GM15510 (cell line): Measurements from ENCODE around the gene DCP1B.

Experiments
- POLR2A ChIP-seq: IDR thresholded peaks from 3 replicates; pipeline ENCODE4 v1.6.1; 2011; ENCODE audit warnings: borderline replicate concordance; ENCODE audit not compliant: insufficient read length; ENCODE audit errors: extremely low read depth

DCP1B gene

DNA sequence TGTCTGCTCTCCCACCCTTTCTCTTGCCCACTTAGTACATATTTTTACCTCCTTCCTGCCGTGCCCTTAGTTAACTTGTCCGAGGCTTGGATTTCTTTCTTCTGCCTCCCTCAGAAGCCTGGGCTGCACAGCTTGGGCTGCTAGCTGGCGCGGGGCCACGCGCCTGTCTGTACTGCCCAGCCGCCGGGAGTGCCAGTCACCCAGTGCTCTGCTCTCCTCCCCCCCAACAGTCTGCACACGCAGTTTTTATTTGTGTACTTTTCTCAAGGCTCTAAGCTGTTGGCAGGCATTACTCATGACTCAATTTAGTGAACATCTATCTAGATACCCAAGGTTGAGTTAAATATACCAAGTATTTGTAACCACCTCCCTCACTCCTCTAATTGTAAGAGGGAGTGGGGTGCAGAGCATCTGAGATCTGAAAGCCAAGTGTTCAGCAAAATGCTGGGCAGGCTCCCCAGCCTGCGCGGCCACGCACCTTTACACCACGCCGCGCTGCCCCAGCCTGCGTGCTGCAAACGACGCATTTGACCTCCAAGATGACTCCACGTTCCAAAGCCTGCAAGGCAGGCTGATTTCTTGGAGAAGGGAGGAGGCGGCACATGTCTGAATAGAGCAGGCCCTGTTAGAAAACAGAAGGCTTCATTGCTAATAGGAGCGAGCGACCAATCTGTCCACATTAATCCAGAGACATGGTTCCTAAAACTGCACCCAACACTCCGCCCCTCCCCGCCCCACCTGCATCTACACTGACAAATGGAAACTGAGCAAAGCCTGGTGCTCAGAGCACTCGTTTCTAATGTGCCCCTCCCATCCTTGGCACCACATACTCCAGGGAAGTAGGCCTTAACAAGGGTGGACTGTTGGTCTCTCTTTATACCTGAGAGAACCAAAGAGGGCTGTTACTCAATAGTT is 67.6 kb downstream of the DCP1B start:
- no peak for TF ChIP-seq POLR2A

- TF ChIP-seq POLR2A, result no peak
Observed at GRCh38 chr12:1935700-1936378, 68.4 kb downstream of the DCP1B start.

GRCh38 chr12:1935242-1935641 is 69.0 kb downstream of the DCP1B start:
- TF ChIP-seq POLR2A, result no peak

- TF ChIP-seq POLR2A, result no peak
Observed at GRCh38 chr12:1934831-1935230, 69.4 kb downstream of the DCP1B start.

- TF ChIP-seq POLR2A, result no peak
Observed at GRCh38 chr12:1934068-1934467, 70.2 kb downstream of the DCP1B start.

DNA sequence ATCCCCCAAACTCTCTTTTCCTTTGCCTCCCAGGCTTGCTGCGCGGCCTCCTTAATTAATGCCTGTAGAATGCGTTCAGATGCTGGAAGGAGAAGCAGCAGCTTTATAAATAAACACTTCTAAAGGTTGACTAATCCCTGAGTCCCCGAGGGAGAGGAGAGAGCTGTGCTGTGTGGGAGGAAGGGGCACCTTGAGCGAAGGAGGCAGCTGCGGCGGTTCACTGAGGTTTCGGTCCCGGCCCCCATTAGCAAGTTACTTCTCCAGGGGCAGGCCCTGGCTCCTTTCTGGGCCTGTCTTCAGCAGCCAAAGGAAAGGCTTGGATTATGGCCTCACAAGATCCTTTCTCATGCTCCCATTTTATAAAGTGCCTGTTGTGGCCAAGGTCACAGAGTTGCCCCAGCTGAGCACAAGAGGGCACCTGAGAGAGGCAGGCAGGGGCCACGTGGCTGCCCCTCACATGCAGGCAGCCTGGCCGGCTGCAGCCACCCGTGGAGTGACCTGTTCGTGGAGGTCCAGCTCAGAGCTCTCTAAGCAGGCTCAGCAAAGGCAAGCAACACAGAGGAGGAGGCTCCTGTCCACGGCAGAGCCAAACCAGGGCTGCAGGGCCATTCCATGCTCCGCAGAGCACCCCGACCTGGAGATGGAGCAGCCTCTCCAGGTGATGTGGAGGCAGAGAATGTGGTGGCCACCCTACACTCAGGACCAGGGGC is 70.8 kb downstream of the DCP1B start:
- no peak for TF ChIP-seq POLR2A

GRCh38 chr12:1932264-1932777 is 71.9 kb downstream of the DCP1B start:
- no peak for TF ChIP-seq POLR2A

DNA sequence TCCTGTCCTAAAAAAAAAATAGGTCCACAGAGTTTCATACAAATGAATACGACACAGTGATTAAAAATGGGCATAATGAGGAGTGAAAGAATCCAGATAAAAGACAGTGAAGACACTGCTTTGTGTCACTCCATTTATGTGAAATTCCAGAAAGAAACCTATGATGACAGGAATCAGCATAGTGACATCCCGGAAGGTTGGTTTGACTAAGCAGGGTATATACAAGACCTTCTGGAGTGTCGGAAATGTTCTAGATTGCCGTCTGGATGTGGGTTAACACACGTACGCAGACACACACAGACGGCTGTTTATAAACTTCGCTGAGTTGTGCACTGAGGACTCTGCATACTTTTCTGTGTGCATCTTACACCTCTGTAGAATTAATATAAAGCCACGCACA is 72.6 kb downstream of the DCP1B start:
- TF ChIP-seq POLR2A, result no peak

DNA sequence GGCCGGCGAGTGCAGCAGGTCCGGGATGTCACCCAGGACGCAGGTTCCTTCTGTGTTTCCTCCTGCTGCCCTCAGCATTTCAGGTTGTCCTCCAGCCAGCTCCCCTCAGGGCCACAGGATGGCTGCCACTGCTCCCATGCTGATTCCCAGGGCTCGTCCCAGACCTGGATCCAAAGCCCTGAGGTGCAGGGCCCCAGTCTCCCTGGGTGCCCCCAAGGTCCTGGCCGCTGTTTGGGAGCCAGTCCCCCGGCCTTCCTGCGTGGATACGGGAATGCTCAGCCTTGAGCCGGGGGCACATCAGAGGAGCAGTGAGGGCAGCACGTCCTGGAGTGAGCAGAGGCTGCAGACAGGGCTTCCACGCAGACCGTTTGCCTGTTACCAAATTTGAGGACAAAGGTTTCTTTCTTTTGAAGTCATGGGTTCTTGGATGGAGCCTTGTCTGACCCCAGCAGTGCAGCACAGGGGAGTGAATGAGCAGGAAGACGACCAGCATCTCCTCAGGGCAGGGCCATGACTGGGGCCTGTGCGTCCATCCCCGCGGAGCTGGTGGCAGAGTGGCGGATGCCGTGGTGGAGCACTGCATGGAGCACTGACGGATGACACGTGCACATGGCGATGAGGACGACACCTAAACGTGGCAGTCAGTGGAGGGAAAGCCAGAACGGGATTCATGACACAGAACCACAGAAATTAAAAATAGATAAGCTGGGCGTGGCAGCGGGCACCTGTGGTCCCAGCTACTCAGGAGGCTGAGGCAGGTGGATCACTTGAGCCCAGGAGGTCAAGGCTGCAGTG is 73.3 kb downstream of the DCP1B start:
- no peak for TF ChIP-seq POLR2A

- no peak for TF ChIP-seq POLR2A
Observed at GRCh38 chr12:1929985-1930802, 74.1 kb downstream of the DCP1B start.

DNA sequence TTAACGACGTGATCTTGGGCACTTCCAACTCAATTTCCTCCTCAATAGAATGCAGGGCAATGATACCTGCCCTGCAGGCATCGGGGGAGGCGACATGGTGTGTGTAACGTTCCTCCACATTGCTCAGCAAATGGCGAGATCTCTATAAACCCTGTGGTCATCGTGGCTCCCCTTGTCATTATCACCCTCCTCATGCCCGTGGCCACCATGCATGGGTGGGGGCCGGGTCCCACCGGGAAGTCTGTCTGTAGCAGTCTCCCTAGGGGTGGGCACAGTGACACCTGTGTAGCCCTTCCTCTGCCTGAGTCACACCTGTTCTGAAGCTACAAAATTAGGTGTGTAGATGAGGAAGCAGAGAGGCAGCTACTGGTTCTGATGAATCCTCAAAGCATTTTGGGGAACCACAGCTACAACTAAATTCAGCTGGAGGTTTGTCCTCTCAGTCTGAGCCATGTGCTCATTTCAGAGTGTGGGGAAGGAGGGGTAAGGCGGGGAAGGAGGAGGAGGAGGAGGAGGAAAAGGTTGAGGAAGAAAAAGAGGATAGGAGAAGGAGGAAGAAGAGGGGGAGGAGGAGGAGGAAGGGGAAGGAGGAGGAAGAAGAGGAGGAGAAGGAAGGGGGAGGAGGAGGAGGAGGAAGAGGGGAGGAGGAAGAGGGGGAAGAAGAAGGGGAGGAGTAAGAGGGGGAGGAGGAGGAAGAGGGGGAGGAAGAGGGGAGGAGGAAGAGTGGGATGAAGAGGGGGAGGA is 74.8 kb downstream of the DCP1B start:
- no peak for TF ChIP-seq POLR2A

GRCh38 chr12:1928439-1929121 is 75.7 kb downstream of the DCP1B start:
- TF ChIP-seq POLR2A, result no peak
